Ectodermal cell (in vitro differentiated cells): ENCODE data around the gene HOXD4.

Experiments
- H3K27ac ChIP-seq: 2 replicates; pipeline ENCODE4 v1.7.0; 2013; ENCODE audit warnings: mild to moderate bottlenecking, low read depth, low read length; ENCODE audit not compliant: insufficient read depth, poor library complexity, severe bottlenecking
- H3K27me3 ChIP-seq: 2 replicates; pipeline ENCODE4 v1.7.0; 2013; ENCODE audit warnings: mild to moderate bottlenecking, low read length; ENCODE audit not compliant: insufficient read depth, control insufficient read depth, poor library complexity, severe bottlenecking
- H3K36me3 ChIP-seq: one replicate; pipeline ENCODE4 v1.7.0; 2013; ENCODE audit warnings: low read length; ENCODE audit not compliant: control insufficient read depth, insufficient read depth
- H3K4me1 ChIP-seq: one replicate; pipeline ENCODE4 v1.7.0; 2013; ENCODE audit warnings: low read length; ENCODE audit not compliant: control insufficient read depth, insufficient read depth
- H3K4me3 ChIP-seq: 2 replicates; pipeline ENCODE4 v1.7.0; 2013; ENCODE audit warnings: low read depth, low read length, control low read depth; ENCODE audit not compliant: insufficient read depth
- H3K9me3 ChIP-seq: 2 replicates; pipeline ENCODE4 v1.7.0; 2013; ENCODE audit warnings: mild to moderate bottlenecking, low read length, moderate library complexity; ENCODE audit not compliant: control insufficient read depth
- WGBS, 2 experiments: methylation state at CpG; one replicate each; pipeline ENCODE4 v1.1.7; 2013; ENCODE audit warnings: missing lambda C conversion rate in 2 of 2; 5-methylcytosine and 5-hydroxymethylcytosine counted together

HOXD4 gene

GRCh38 chr2:176200971-176201370 lies 49.6 kb downstream of the HOXD4 start:
- H3K27me3 ChIP-seq = peaks cover 15% of the 10 kb centered on the region

GRCh38 chr2:176202491-176202890 lies 51.1 kb downstream of the HOXD4 start:
- WGBS, 2 experiments = 87 to 88% methylated on average over 7 of the region's 7 CpGs
- peaks cover 8% of the 10 kb centered on the region for H3K27me3 ChIP-seq
- no peak overlapping the region for H3K27ac ChIP-seq

More at GRCh38 chr2:176200971-176201370, 49.6 kb downstream of the HOXD4 start:
- no peaks in the 10 kb centered on the region for H3K4me1 ChIP-seq
- no peaks in the 10 kb centered on the region for H3K36me3 ChIP-seq
- no peak overlapping the region for H3K27ac ChIP-seq
- H3K4me3 ChIP-seq = no peak overlapping the region
- H3K9me3 ChIP-seq = no peaks in the 10 kb centered on the region
- 92 to 94% methylated on average over 21 of the region's 21 CpGs for WGBS, 2 experiments

More at GRCh38 chr2:176202491-176202890, 51.1 kb downstream of the HOXD4 start:
- Histone ChIP-seq H3K4me3 (no peak overlapping the region), H3K4me1 (no peaks in the 10 kb centered on the region), H3K9me3 (no peaks in the 10 kb centered on the region), H3K36me3 (no peaks in the 10 kb centered on the region)
